ENCODE results near the gene AHRR.

- no peak for TF ChIP-seq POLR2A (IDR thresholded peaks at IDR 0.05)
- TF ChIP-seq CTCF (IDR thresholded peaks at IDR 0.05) = no peak
- TF ChIP-seq POLR2AphosphoS5 (IDR thresholded peaks at IDR 0.05) = no peak
These were observed 72.3 kb downstream of the AHRR start for GRCh38 chr5:393846-394275.
